HepG2 (cell line): Measurements from ENCODE around the gene HOXA13. TPM values are rescaled to one million over a fixed set of nuclear protein-coding genes. Genes with fewer than 3 reads are reported as not detected.

Source experiments
- ATAC-seq: fragments of 200-7000 bp; cut with Tn5 transposase; 3 replicates; pipeline ENCODE4 v1.9.1; 2020; ENCODE audit warnings: mild to moderate bottlenecking, moderate library complexity
- BruUV-seq: library from RNA; stranded (reverse); fragments of 400-500 nt; replicated peaks from 2 replicates; lab custom pipeline; 2021; lab: Mats Ljungman, UMichigan
- CTCF ChIA-PET: fragments of 300-600 bp; formaldehyde crosslinking; extraction: SDS; loops from one replicate; lab custom pipeline; 2021; ENCODE audit warnings: low total read pairs, inconsistent platforms, low intra/inter-chr PET ratio; lab: Yijun Ruan, JAX
- POLR2A ChIA-PET: fragments of 350-600 bp; sonication (Branson Sonifier 250); formaldehyde crosslinking; loops from one replicate; lab custom pipeline; 2020; ENCODE audit warnings: antibody characterized with exemption, inconsistent platforms; lab: Yijun Ruan, JAX
- DNase-seq: peaks from one replicate; pipeline ENCODE4 v3.0.0-alpha.2; 2015; ENCODE audit warnings: low spot score
- FAIRE-seq: peaks from 3 replicates; lab custom pipeline; 2011; peaks lifted over from hg19 to GRCh38; lab: Jason Lieb, UNC
- H2AFZ ChIP-seq: one replicate; pipeline ENCODE4 v1.6.1; 2011; ENCODE audit warnings: low read length, inconsistent platforms
- H3K27ac ChIP-seq: fragments of 300-600 bp; 3 replicates; pipeline ENCODE4 v1.8.0; 2011; ENCODE audit warnings: mixed run types, mild to moderate bottlenecking, mixed read lengths, low read length, inconsistent platforms; ENCODE audit not compliant: insufficient read depth; ENCODE audit errors: extremely low read length
- H3K27me3 ChIP-seq, 2 experiments: fragments of 200-600 bp in 1 of 2; 2 replicates in 1 of 2; 3 replicates in 1 of 2; pipeline versions ENCODE4 v1.6.0 to v1.8.0; 2011; ENCODE audit warnings: low read length in 2 of 2, mild to moderate bottlenecking in 2 of 2, moderate library complexity in 2 of 2, inconsistent platforms in 1 of 2; ENCODE audit not compliant: insufficient read depth in 2 of 2, control insufficient read depth in 1 of 2
- H3K36me3 ChIP-seq, 2 experiments: fragments of 200-600 bp in 1 of 2; replicated peaks in 1 of 2; 2 replicates in 1 of 2; 3 replicates in 1 of 2; pipeline versions ENCODE4 v1.5.1 to v1.8.0; 2011; ENCODE audit warnings: low read length in 2 of 2, inconsistent platforms in 1 of 2; ENCODE audit not compliant: insufficient read depth in 2 of 2, control insufficient read depth in 1 of 2
- H3K4me1 ChIP-seq: 2 replicates; pipeline ENCODE4 v1.5.1; 2012; ENCODE audit warnings: low read length, inconsistent platforms; ENCODE audit not compliant: insufficient read depth
- H3K4me2 ChIP-seq: 2 replicates; pipeline ENCODE4 v1.6.0; 2011; ENCODE audit warnings: low read depth, low read length, inconsistent platforms
- H3K4me3 ChIP-seq, 3 experiments: fragments of 200-600 bp in 1 of 3; sonication (generic), shearing (Covaris generic) in 1 of 3; replicated peaks in 1 of 3; 2 replicates each; pipeline ENCODE4 v1.5.1; 2011 to 2016; ENCODE audit warnings: low read length in 3 of 3, inconsistent platforms in 2 of 3, low read depth in 2 of 3, mild to moderate bottlenecking in 2 of 3, control low read depth in 1 of 3, mixed read lengths in 1 of 3; ENCODE audit not compliant: insufficient read depth in 1 of 3
- H3K79me2 ChIP-seq: one replicate; pipeline ENCODE4 v1.6.1; 2011; ENCODE audit warnings: low read length, inconsistent platforms; ENCODE audit not compliant: insufficient read depth
- H3K9ac ChIP-seq: 2 replicates; pipeline ENCODE4 v1.6.0; 2011; ENCODE audit warnings: mild to moderate bottlenecking, low read depth, low read length, inconsistent platforms; ENCODE audit not compliant: insufficient read depth
- H3K9me3 ChIP-seq: 2 replicates; pipeline ENCODE4 v1.5.1; 2012; ENCODE audit warnings: mild to moderate bottlenecking, low read length
- H4K20me1 ChIP-seq: 2 replicates; pipeline ENCODE4 v1.6.0; 2011; ENCODE audit warnings: inconsistent platforms, mild to moderate bottlenecking, low read length, moderate library complexity; ENCODE audit not compliant: insufficient read depth
- JARID2 ChIP-seq: sonication (generic); formaldehyde crosslinking; IDR thresholded peaks from 2 replicates; pipeline ENCODE4 v1.8.1; 2023; ENCODE audit warnings: missing genetic modification reagents, inconsistent platforms; ENCODE audit not compliant: insufficient replicate concordance
- NFATC3 ChIP-seq: sonication (generic); formaldehyde crosslinking; IDR thresholded peaks from 2 replicates; pipeline ENCODE4 v1.5.1; 2020; ENCODE audit warnings: mild to moderate bottlenecking, missing genetic modification reagents
- RAD21 ChIP-seq: fragments of 450-650 bp; formaldehyde crosslinking; IDR thresholded peaks from 2 replicates; pipeline ENCODE4 v1.5.0; 2020; ENCODE audit warnings: mild to moderate bottlenecking
- RBAK ChIP-seq: sonication (generic); formaldehyde crosslinking; IDR thresholded peaks from 2 replicates; pipeline ENCODE4 v1.5.1; 2020; ENCODE audit warnings: mild to moderate bottlenecking, missing genetic modification reagents
- SKI ChIP-seq: fragments of 450-650 bp; IDR thresholded peaks from one replicate; pipeline ENCODE4 v1.6.1; 2018; ENCODE audit warnings: mild to moderate bottlenecking; ENCODE audit not compliant: partially characterized antibody
- YEATS2 ChIP-seq: sonication (generic); formaldehyde crosslinking; IDR thresholded peaks from 2 replicates; pipeline ENCODE4 v1.4.0; 2020; ENCODE audit warnings: missing genetic modification reagents, borderline replicate concordance
- ZNF263 ChIP-seq: sonication (generic); formaldehyde crosslinking; IDR thresholded peaks from 2 replicates; pipeline ENCODE4 v1.4.0; 2020; ENCODE audit warnings: missing genetic modification reagents
- ZNF383 ChIP-seq: sonication (generic); formaldehyde crosslinking; IDR thresholded peaks from 2 replicates; pipeline ENCODE4 v1.4.0; 2020; ENCODE audit warnings: missing genetic modification reagents, mild to moderate bottlenecking, borderline replicate concordance
- ZNF570 ChIP-seq: sonication (generic); formaldehyde crosslinking; IDR thresholded peaks from 2 replicates; pipeline ENCODE4 v1.4.0; 2020; ENCODE audit warnings: mild to moderate bottlenecking, missing genetic modification reagents, borderline replicate concordance
- ZNF747 ChIP-seq: sonication (generic); formaldehyde crosslinking; IDR thresholded peaks from 2 replicates; pipeline ENCODE4 v1.8.1; 2023; ENCODE audit warnings: missing genetic modification reagents, mild to moderate bottlenecking, borderline replicate concordance
- in situ Hi-C: cut with HindIII; loops from 2 replicates; pipeline ENCODE4 v1.10.0; 2017; ENCODE audit warnings: low pct_unique_long_range_greater_than_20kb; ENCODE audit not compliant: extremely low pct_ligation_motif_present
- intact Hi-C: fragments of 100-400 bp; cut with micrococcal nuclease; formaldehyde crosslinking; loops from one replicate; pipeline ENCODE4 v1.10.0; 2022; ENCODE audit not compliant: unreplicated experiment
- polyA plus RNA-seq, 8 experiments: library from polyadenylated mRNA; depleted of rRNA in 3 of 8; stranded (reverse) in 7 of 8; unstranded in 1 of 8; fragments of >200 nt; fragmentation: Illumina TruSeq in 4 of 8; extraction: Trizol in 4 of 8; gene quantifications; 2 replicates each; pipeline versions ENCODE4 v1.2.1 to v1.2.3, GENCODE V29; 2011 to 2016; ENCODE audit warnings: low read depth in 4 of 8, missing spikeins in 1 of 8, mixed read lengths in 1 of 8; ENCODE audit not compliant: insufficient read depth in 1 of 8
- total RNA-seq, 5 experiments: library from RNA; depleted of rRNA; stranded (reverse); fragments of >200 nt; fragmentation: Illumina TruSeq; extraction: Trizol; gene quantifications; 2 replicates each; pipeline ENCODE4 v1.2.3, GENCODE V29; 2016; ENCODE audit warnings: low read depth in 1 of 5
- TF ChIP-seq, protein P1 (sequence below): sonication (generic); formaldehyde crosslinking; IDR thresholded peaks from 2 replicates; pipeline ENCODE4 v1.8.0; 2022; ENCODE audit warnings: low read depth, missing genetic modification reagents
- TF ChIP-seq, protein P2 (sequence below): sonication (generic); formaldehyde crosslinking; IDR thresholded peaks from 2 replicates; pipeline ENCODE4 v1.4.0; 2020; ENCODE audit warnings: missing genetic modification reagents
- TF ChIP-seq, protein P3 (sequence below): sonication (generic); formaldehyde crosslinking; IDR thresholded peaks from 2 replicates; pipeline ENCODE4 v1.5.0; 2020; ENCODE audit warnings: mild to moderate bottlenecking, missing genetic modification reagents
- TF ChIP-seq, protein P4 (sequence below): sonication (generic); formaldehyde crosslinking; conservative IDR thresholded peaks from 2 replicates; pipeline ENCODE4 v1.8.1; 2023; ENCODE audit warnings: missing genetic modification reagents

The HOXA13 gene
- total and polyA plus RNA-seq, 2 of the 13 experiments (the other 11 are each of a cell fraction or from before 2014, with no cell fraction given), result 0.01 to 0.04 TPM

DNA sequence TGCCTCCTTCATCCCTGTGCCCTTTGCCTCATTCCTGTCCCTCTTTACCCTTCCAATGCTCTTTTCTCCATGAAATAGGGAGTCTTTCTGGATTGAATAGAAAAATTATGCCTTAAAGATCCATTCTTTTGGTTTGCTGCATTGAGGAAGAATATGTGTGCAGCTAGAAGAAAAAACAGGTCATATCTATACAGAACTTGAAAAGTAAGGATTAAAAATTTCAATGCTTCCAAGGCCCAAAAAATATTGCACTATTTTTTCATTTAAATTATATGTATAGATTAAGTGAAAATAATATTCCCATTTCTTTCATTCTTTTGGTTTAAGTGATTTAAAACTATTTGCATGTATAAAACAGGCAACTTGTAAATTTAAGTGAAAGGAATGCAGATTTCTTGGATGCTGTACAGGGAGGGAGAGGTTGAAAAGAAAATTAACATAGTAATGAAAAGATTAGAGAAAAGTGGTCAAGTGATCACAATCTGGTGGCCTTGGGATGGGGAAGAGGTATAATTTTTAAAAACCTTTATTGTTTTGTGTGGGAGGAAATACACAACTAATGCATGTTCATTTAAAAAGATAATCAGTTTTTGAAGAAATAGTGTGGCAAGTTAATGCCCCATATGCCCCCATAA is 24.2 kb upstream of the HOXA13 start:
- intact Hi-C loops, result no loop called here
- no peak for FAIRE-seq

More for the DNA sequence above, 24.2 kb upstream of the HOXA13 start:
- POLR2A ChIA-PET, result no interaction called here
- in situ Hi-C loops, result no loop called here
- no peaks in the 10 kb centered on the region for H3K79me2 ChIP-seq
- CTCF ChIA-PET, result no interaction called here
- H3K9me3 ChIP-seq, result no peaks in the 10 kb centered on the region
- no peaks in the 10 kb centered on the region for H3K36me3 ChIP-seq
- H4K20me1 ChIP-seq, result no peaks in the 10 kb centered on the region
- TF ChIP-seq RBAK (CRISPR knock-in tag) (no peak), ZNF383 (no peak), ZNF570 (CRISPR knock-in tag) (no peak), ZNF747 (CRISPR knock-in tag) (no peak), JARID2 (no peak), NFATC3 (CRISPR knock-in tag) (no peak), YEATS2 (CRISPR knock-in tag) (no peak), SKI (no peak), RAD21 (CRISPR knock-in tag) (no peak), ZNF263 (CRISPR knock-in tag) (no peak)
- TF ChIP-seq, protein P1, sequence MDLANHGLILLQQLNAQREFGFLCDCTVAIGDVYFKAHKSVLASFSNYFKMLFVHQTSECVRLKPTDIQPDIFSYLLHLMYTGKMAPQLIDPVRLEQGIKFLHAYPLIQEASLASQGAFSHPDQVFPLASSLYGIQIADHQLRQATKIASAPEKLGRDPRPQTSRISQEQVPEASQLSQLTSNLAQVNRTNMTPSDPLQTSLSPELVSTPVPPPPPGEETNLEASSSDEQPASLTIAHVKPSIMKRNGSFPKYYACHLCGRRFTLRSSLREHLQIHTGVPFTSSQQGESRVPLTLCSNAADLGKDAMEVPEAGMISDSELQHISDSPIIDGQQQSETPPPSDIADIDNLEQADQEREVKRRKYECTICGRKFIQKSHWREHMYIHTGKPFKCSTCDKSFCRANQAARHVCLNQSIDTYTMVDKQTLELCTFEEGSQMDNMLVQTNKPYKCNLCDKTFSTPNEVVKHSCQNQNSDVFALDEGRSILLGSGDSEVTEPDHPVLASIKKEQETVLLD (CRISPR knock-in tag), result no peak
- TF ChIP-seq, protein P2, sequence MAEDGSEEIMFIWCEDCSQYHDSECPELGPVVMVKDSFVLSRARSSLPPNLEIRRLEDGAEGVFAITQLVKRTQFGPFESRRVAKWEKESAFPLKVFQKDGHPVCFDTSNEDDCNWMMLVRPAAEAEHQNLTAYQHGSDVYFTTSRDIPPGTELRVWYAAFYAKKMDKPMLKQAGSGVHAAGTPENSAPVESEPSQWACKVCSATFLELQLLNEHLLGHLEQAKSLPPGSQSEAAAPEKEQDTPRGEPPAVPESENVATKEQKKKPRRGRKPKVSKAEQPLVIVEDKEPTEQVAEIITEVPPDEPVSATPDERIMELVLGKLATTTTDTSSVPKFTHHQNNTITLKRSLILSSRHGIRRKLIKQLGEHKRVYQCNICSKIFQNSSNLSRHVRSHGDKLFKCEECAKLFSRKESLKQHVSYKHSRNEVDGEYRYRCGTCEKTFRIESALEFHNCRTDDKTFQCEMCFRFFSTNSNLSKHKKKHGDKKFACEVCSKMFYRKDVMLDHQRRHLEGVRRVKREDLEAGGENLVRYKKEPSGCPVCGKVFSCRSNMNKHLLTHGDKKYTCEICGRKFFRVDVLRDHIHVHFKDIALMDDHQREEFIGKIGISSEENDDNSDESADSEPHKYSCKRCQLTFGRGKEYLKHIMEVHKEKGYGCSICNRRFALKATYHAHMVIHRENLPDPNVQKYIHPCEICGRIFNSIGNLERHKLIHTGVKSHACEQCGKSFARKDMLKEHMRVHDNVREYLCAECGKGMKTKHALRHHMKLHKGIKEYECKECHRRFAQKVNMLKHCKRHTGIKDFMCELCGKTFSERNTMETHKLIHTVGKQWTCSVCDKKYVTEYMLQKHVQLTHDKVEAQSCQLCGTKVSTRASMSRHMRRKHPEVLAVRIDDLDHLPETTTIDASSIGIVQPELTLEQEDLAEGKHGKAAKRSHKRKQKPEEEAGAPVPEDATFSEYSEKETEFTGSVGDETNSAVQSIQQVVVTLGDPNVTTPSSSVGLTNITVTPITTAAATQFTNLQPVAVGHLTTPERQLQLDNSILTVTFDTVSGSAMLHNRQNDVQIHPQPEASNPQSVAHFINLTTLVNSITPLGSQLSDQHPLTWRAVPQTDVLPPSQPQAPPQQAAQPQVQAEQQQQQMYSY (CRISPR knock-in tag), result no peak
- TF ChIP-seq, protein P3, sequence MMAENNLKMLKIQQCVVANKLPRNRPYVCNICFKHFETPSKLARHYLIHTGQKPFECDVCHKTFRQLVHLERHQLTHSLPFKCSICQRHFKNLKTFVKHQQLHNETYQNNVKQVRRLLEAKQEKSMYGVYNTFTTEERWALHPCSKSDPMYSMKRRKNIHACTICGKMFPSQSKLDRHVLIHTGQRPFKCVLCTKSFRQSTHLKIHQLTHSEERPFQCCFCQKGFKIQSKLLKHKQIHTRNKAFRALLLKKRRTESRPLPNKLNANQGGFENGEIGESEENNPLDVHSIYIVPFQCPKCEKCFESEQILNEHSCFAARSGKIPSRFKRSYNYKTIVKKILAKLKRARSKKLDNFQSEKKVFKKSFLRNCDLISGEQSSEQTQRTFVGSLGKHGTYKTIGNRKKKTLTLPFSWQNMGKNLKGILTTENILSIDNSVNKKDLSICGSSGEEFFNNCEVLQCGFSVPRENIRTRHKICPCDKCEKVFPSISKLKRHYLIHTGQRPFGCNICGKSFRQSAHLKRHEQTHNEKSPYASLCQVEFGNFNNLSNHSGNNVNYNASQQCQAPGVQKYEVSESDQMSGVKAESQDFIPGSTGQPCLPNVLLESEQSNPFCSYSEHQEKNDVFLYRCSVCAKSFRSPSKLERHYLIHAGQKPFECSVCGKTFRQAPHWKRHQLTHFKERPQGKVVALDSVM, result no peak
- TF ChIP-seq, protein P4, sequence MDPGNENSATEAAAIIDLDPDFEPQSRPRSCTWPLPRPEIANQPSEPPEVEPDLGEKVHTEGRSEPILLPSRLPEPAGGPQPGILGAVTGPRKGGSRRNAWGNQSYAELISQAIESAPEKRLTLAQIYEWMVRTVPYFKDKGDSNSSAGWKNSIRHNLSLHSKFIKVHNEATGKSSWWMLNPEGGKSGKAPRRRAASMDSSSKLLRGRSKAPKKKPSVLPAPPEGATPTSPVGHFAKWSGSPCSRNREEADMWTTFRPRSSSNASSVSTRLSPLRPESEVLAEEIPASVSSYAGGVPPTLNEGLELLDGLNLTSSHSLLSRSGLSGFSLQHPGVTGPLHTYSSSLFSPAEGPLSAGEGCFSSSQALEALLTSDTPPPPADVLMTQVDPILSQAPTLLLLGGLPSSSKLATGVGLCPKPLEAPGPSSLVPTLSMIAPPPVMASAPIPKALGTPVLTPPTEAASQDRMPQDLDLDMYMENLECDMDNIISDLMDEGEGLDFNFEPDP (CRISPR knock-in tag), result no peak
- ATAC-seq (no peak), DNase-seq (no peak)
- no peak overlapping the region for H3K4me2 ChIP-seq
- H2AFZ ChIP-seq, result no peak overlapping the region
- H3K4me3 ChIP-seq, result no peak overlapping the region
- no peak overlapping the region for H3K27ac ChIP-seq
- H3K9ac ChIP-seq, result no peak overlapping the region
- BruUV-seq, result no TSS peak
- no peaks in the 10 kb centered on the region for H3K4me1 ChIP-seq
- peaks cover 0 to 13% of the 10 kb centered on the region in 2 experiments; a peak in 2 of 5 replicates for H3K27me3 ChIP-seq
